Gastroesophageal sphincter (tissue), 4 donors: ENCODE measurements around the gene CRTC3. TPM values are rescaled to one million over a fixed set of nuclear protein-coding genes. Genes with fewer than 3 reads are reported as not detected.
"Not testable (repeated sequence)": the region's sequence is repeated elsewhere in the genome, so short reads cannot be mapped to it uniquely, and the experiment has no call there.

ENCODE experiments used
- ATAC-seq: fragments of 150-250 bp; one replicate; pipeline ENCODE4 v1.9.1; 2016; ENCODE audit warnings: mild to moderate bottlenecking, moderate library complexity
- H3K27ac ChIP-seq, 4 donors: fragments of 200-600 bp; sonication (generic) in 3 of 4; 1 replicate in 3 of 4; 2 replicates in 1 of 4; pipeline ENCODE4 v1.5.1; 2016 to 2019
- H3K27me3 ChIP-seq: fragments of 200-600 bp; sonication (generic); one replicate; pipeline ENCODE4 v1.5.1; 2019
- H3K36me3 ChIP-seq, 2 donors: fragments of 200-600 bp; sonication (generic); one replicate each; pipeline ENCODE4 v1.5.1; 2019; ENCODE audit warnings: control low read depth in 1 of 2
- H3K4me1 ChIP-seq, 3 donors: fragments of 200-600 bp; sonication (generic); 1 replicate in 2 of 3; 2 replicates in 1 of 3; pipeline ENCODE4 v1.5.1; 2016 to 2019; ENCODE audit warnings: control low read depth in 2 of 3
- H3K4me3 ChIP-seq, 2 donors: fragments of 200-600 bp; sonication (generic); one replicate each; pipeline ENCODE4 v1.5.1; 2019; ENCODE audit warnings: mild to moderate bottlenecking in 1 of 2, moderate library complexity in 1 of 2
- H3K9me3 ChIP-seq, 3 donors: fragments of 200-600 bp; sonication (generic); one replicate each; pipeline ENCODE4 v1.5.1; 2017 to 2019; ENCODE audit warnings: control low read depth in 2 of 3
- CTCF ChIP-seq, 4 experiments: fragments of 200-600 bp in 2 of 4; fragments of 450-650 bp in 2 of 4; sonication (generic) in 1 of 4; IDR thresholded peaks; one replicate each; pipeline ENCODE4 v1.5.1; 2017 to 2019; ENCODE audit warnings: antibody characterized with exemption in 4 of 4, mild to moderate bottlenecking in 2 of 4, moderate library complexity in 2 of 4
- EP300 ChIP-seq: sonication (generic); formaldehyde crosslinking; IDR thresholded peaks from one replicate; pipeline ENCODE4 v1.6.1; 2017; ENCODE audit warnings: antibody characterized with exemption, mild to moderate bottlenecking
- POLR2A ChIP-seq, 2 donors: fragments of 450-650 bp; IDR thresholded peaks; one replicate each; pipeline ENCODE4 v1.6.1; 2017; ENCODE audit warnings: antibody characterized with exemption in 2 of 2, mild to moderate bottlenecking in 2 of 2, moderate library complexity in 1 of 2
- POLR2AphosphoS5 ChIP-seq: sonication (generic); formaldehyde crosslinking; IDR thresholded peaks from one replicate; pipeline ENCODE4 v1.6.1; 2017; ENCODE audit warnings: antibody characterized with exemption
- WGBS, 2 donors: methylation state at CpG; one replicate each; pipeline ENCODE4 v1.1.5; 2018; ENCODE audit warnings: low coverage in 1 of 2; 5-methylcytosine and 5-hydroxymethylcytosine counted together
- total RNA-seq, 4 donors: library from RNA; depleted of rRNA; stranded (reverse); fragments of >200 nt; gene quantifications; one replicate each; pipeline ENCODE4 v1.1.0, GENCODE V29; 2016

Gene CRTC3
- total RNA-seq, 4 donors from 2014 or later = 44.5 to 68.6 (median 65.6) TPM

GRCh38 chr15:90501898-90502297, 27.8 kb upstream of the CRTC3 start:
- Histone ChIP-seq H3K4me1 (no peaks in the 10 kb centered on the region), H3K27me3 (no peaks in the 10 kb centered on the region), H3K27ac (no peak overlapping the region), H3K4me3 (no peak overlapping the region), H3K9me3 (no peaks in the 10 kb centered on the region), H3K36me3 (peaks cover 0 to 64% of the 10 kb centered on the region in 2 donors)
- ATAC-seq = no peak
- 61 to 70% methylated on average over 3 to 4 of the region's 4 CpGs for WGBS, 2 donors
- no peak for TF ChIP-seq POLR2AphosphoS5
- no peak for TF ChIP-seq CTCF (IDR thresholded peaks at IDR 0.05)
- no peak for TF ChIP-seq POLR2A (IDR thresholded peaks at IDR 0.05)
- TF ChIP-seq EP300 = no peak

- not testable (repeated sequence) for H3K27ac ChIP-seq, H3K27me3 ChIP-seq, ATAC-seq, H3K4me3 ChIP-seq, H3K9me3 ChIP-seq, H3K36me3 ChIP-seq, H3K4me1 ChIP-seq
- 100% methylated on average over 1 to 3 of the region's 29 CpGs for WGBS, 2 donors
Observed at GRCh38 chr15:90510781-90511180, 18.9 kb upstream of the CRTC3 start.

- WGBS, 2 donors = 94% methylated on average over 8 of the region's 13 CpGs; no CpG with 5 or more reads in 1 of the 2 donors
- H3K4me1 ChIP-seq, ATAC-seq, H3K9me3 ChIP-seq, H3K27ac ChIP-seq, H3K36me3 ChIP-seq, H3K27me3 ChIP-seq, H3K4me3 ChIP-seq: not testable (repeated sequence)
Observed at GRCh38 chr15:90511211-90511618, 18.5 kb upstream of the CRTC3 start.

GRCh38 chr15:90512276-90512675, 17.4 kb upstream of the CRTC3 start:
- Histone ChIP-seq H3K27ac (no peak overlapping the region), H3K4me1 (no peaks in the 10 kb centered on the region), H3K36me3 (no peaks in the 10 kb centered on the region), H3K4me3 (no peak overlapping the region), H3K27me3 (no peaks in the 10 kb centered on the region), H3K9me3 (no peaks in the 10 kb centered on the region)
- TF ChIP-seq CTCF (IDR thresholded peaks at IDR 0.05) (no peak), EP300 (no peak), POLR2AphosphoS5 (no peak), POLR2A (IDR thresholded peaks at IDR 0.05) (no peak)
- ATAC-seq = no peak
- 52 to 65% methylated on average over 2 of the region's 2 CpGs for WGBS, 2 donors

GRCh38 chr15:90512981-90513380, 16.7 kb upstream of the CRTC3 start:
- Histone ChIP-seq H3K27me3 (no peaks in the 10 kb centered on the region), H3K27ac (no peak overlapping the region), H3K9me3 (no peaks in the 10 kb centered on the region), H3K36me3 (no peaks in the 10 kb centered on the region), H3K4me3 (no peak overlapping the region), H3K4me1 (no peaks in the 10 kb centered on the region)
- TF ChIP-seq EP300 (no peak), CTCF (IDR thresholded peaks at IDR 0.05) (no peak), POLR2AphosphoS5 (no peak), POLR2A (IDR thresholded peaks at IDR 0.05) (no peak)
- ATAC-seq = no peak
- 83 to 90% methylated on average over 1 to 3 of the region's 3 CpGs for WGBS, 2 donors

- no peak overlapping the region for H3K27ac ChIP-seq
- no peak for ATAC-seq
- no peaks in the 10 kb centered on the region for H3K9me3 ChIP-seq
- TF ChIP-seq POLR2AphosphoS5 = no peak
- no peak for TF ChIP-seq EP300
- no peak for TF ChIP-seq POLR2A (IDR thresholded peaks at IDR 0.05)
- no peak for TF ChIP-seq CTCF (IDR thresholded peaks at IDR 0.05)
- H3K4me3 ChIP-seq = no peak overlapping the region
- no peaks in the 10 kb centered on the region for H3K4me1 ChIP-seq
- no peaks in the 10 kb centered on the region for H3K27me3 ChIP-seq
- H3K36me3 ChIP-seq = no peaks in the 10 kb centered on the region
- WGBS, 2 donors = 100% methylated on average over 1 to 2 of the region's 2 CpGs
Observed at GRCh38 chr15:90513448-90513847, 16.3 kb upstream of the CRTC3 start.

GRCh38 chr15:90513893-90514292, 15.8 kb upstream of the CRTC3 start:
- not testable (repeated sequence) for ATAC-seq, H3K4me1 ChIP-seq, H3K36me3 ChIP-seq, H3K27ac ChIP-seq, H3K27me3 ChIP-seq, H3K9me3 ChIP-seq, H3K4me3 ChIP-seq
- WGBS, 2 donors = 60 to 75% methylated on average over 1 to 2 of the region's 2 CpGs
